Liver (tissue), 9 donors: ENCODE data around the gene ZDHHC23. TPM values are rescaled to one million over a fixed set of nuclear protein-coding genes. Genes with fewer than 3 reads are reported as not detected.

ENCODE experiments used
- DNase-seq: peaks from one replicate; pipeline ENCODE4 v3.0.0-alpha.2; 2017; ENCODE audit warnings: low spot score
- H3K27ac ChIP-seq, 2 donors: one replicate each; pipeline ENCODE4 v1.7.0; 2013; ENCODE audit warnings: inconsistent platforms in 2 of 2, low read length in 2 of 2, control low read depth in 1 of 2, low read depth in 1 of 2, mild to moderate bottlenecking in 1 of 2
- H3K27me3 ChIP-seq, 4 donors: one replicate each; pipeline versions ENCODE4 v1.6.1 to v1.7.0; 2013; ENCODE audit warnings: low read length in 3 of 4, inconsistent platforms in 1 of 4, mild to moderate bottlenecking in 1 of 4, moderate library complexity in 1 of 4; ENCODE audit not compliant: control insufficient read depth in 4 of 4, insufficient read depth in 4 of 4
- H3K36me3 ChIP-seq, 4 donors: one replicate each; pipeline versions ENCODE4 v1.6.1 to v1.7.0; 2013; ENCODE audit warnings: low read length in 3 of 4, mild to moderate bottlenecking in 3 of 4, low read depth in 1 of 4, moderate library complexity in 1 of 4; ENCODE audit not compliant: control insufficient read depth in 4 of 4, insufficient read depth in 3 of 4
- H3K4me1 ChIP-seq, 4 donors: one replicate each; pipeline versions ENCODE4 v1.6.1 to v1.7.0; 2013; ENCODE audit warnings: low read length in 3 of 4, mild to moderate bottlenecking in 3 of 4, moderate library complexity in 1 of 4; ENCODE audit not compliant: control insufficient read depth in 4 of 4, insufficient read depth in 4 of 4
- H3K4me3 ChIP-seq, 3 donors: one replicate each; pipeline versions ENCODE4 v1.6.1 to v1.7.0; 2013; ENCODE audit warnings: low read length in 3 of 3, control low read depth in 1 of 3, low read depth in 1 of 3, mild to moderate bottlenecking in 1 of 3
- H3K9ac ChIP-seq, 2 donors: one replicate each; pipeline ENCODE4 v1.7.0; 2013; ENCODE audit warnings: low read length in 2 of 2, mild to moderate bottlenecking in 2 of 2, moderate library complexity in 2 of 2, control low read depth in 1 of 2, low read depth in 1 of 2
- H3K9me3 ChIP-seq, 4 donors: one replicate each; pipeline versions ENCODE4 v1.6.1 to v1.7.0; 2013; ENCODE audit warnings: low read length in 3 of 4; ENCODE audit not compliant: control insufficient read depth in 4 of 4
- ATF3 ChIP-seq: IDR thresholded peaks from 2 replicates; pipeline ENCODE4 v1.6.1; 2016; ENCODE audit warnings: antibody characterized with exemption
- CTCF ChIP-seq: fragments of 150-350 bp; IDR thresholded peaks from 2 replicates; pipeline ENCODE4 v1.5.1; 2017; ENCODE audit warnings: improper control_type of control experiment, low read depth, low read length; ENCODE audit not compliant: missing input control
- EGR1 ChIP-seq, 2 donors: IDR thresholded peaks; 2 replicates each; pipeline ENCODE4 v1.6.1; 2016 to 2018; ENCODE audit warnings: antibody characterized with exemption in 2 of 2, low read depth in 2 of 2
- FOXA1 ChIP-seq: IDR thresholded peaks from 2 replicates; pipeline ENCODE4 v1.6.1; 2016; ENCODE audit warnings: antibody characterized with exemption
- GABPA ChIP-seq, 2 donors: IDR thresholded peaks in 1 of 2; conservative IDR thresholded peaks in 1 of 2; 2 replicates each; pipeline ENCODE4 v1.6.1; 2016; ENCODE audit warnings: antibody characterized with exemption in 2 of 2, mild to moderate bottlenecking in 1 of 2, moderate library complexity in 1 of 2
- HNF4G ChIP-seq: IDR thresholded peaks from 2 replicates; pipeline ENCODE4 v1.6.1; 2016; ENCODE audit warnings: antibody characterized with exemption
- JUND ChIP-seq, 2 donors: IDR thresholded peaks; 2 replicates each; pipeline ENCODE4 v1.6.1; 2016; ENCODE audit warnings: antibody characterized with exemption in 2 of 2
- MAX ChIP-seq: IDR thresholded peaks from 2 replicates; pipeline ENCODE4 v1.6.1; 2016; ENCODE audit warnings: antibody characterized with exemption
- NR2F2 ChIP-seq: IDR thresholded peaks from 2 replicates; pipeline ENCODE4 v1.6.1; 2016; ENCODE audit warnings: antibody characterized with exemption
- REST ChIP-seq: IDR thresholded peaks from 2 replicates; pipeline ENCODE4 v1.6.1; 2016; ENCODE audit warnings: antibody characterized with exemption, mild to moderate bottlenecking
- RXRA ChIP-seq, 2 donors: IDR thresholded peaks; 2 replicates each; pipeline ENCODE4 v1.6.1; 2017 to 2018; ENCODE audit warnings: antibody characterized with exemption in 2 of 2, mild to moderate bottlenecking in 1 of 2
- SP1 ChIP-seq: IDR thresholded peaks from 2 replicates; pipeline ENCODE4 v1.6.1; 2018; ENCODE audit warnings: antibody characterized with exemption, mild to moderate bottlenecking
- YY1 ChIP-seq: IDR thresholded peaks from 2 replicates; pipeline ENCODE4 v1.6.1; 2016; ENCODE audit warnings: antibody characterized with exemption, mild to moderate bottlenecking
- ZBTB33 ChIP-seq: IDR thresholded peaks from 2 replicates; pipeline ENCODE4 v1.6.1; 2016; ENCODE audit warnings: antibody characterized with exemption
- WGBS: extraction: QIAGEN DNeasy Blood & Tissue Kit; methylation state at CpG from one replicate; pipeline ENCODE4 v1.1.7; 2013; 5-methylcytosine and 5-hydroxymethylcytosine counted together
- polyA plus RNA-seq, 2 donors: library from polyadenylated mRNA; stranded (reverse) in 1 of 2; unstranded in 1 of 2; fragments of 200-250 nt in 1 of 2; fragments of >200 nt in 1 of 2; fragmentation: Nextera tagmentation in 1 of 2; extraction: Ambion mirVana in 1 of 2; gene quantifications; one replicate each; pipeline versions ENCODE4 v1.2.1 to v1.2.3, GENCODE V29; 2013 to 2015
- total RNA-seq, 2 donors: library from RNA; depleted of rRNA; stranded (reverse); fragments of >200 nt; gene quantifications; one replicate each; pipeline ENCODE4 v1.2.3, GENCODE V29; 2014
- donor health status: healthy.
- donor health status: healthy.
- donor health status: healthy.
- donor health status: healthy.
- donor health status: healthy.

ZDHHC23 gene
- total and polyA plus RNA-seq, 4 donors, result 2.3 to 16.2 (median 4.1) TPM

GRCh38 chr3:113968986-113969385, 21.2 kb downstream of the ZDHHC23 start (continued):
- TF ChIP-seq YY1, result peak; percentile 86
- TF ChIP-seq ATF3, result peak; percentile 43
- no peak for TF ChIP-seq NR2F2
- TF ChIP-seq FOXA1, result peak; percentile 50
- peak; percentile 52 for TF ChIP-seq ZBTB33
- peak; percentile 34 to 81 for TF ChIP-seq GABPA (IDR thresholded peaks at IDR 0.05 in 1 of 2, conservative IDR thresholded peaks at IDR 0.05 in 1 of 2)
- peak in 1 of 2 donors; percentile 62 for TF ChIP-seq JUND (IDR thresholded peaks at IDR 0.05)

GRCh38 chr3:113977822-113978221, 30.0 kb downstream of the ZDHHC23 start:
- WGBS, result 94% methylated on average over 4 of the region's 4 CpGs
- TF ChIP-seq YY1 (no peak), FOXA1 (no peak), EGR1 (IDR thresholded peaks at IDR 0.05; ENCODE audit: low read depth in 2 of 2) (no peak), JUND (IDR thresholded peaks at IDR 0.05) (no peak), MAX (no peak), CTCF (no peak), REST (no peak), RXRA (IDR thresholded peaks at IDR 0.05) (no peak), HNF4G (no peak), SP1 (no peak)
- H3K36me3 ChIP-seq, result peaks cover 0 to 13% (median 2%) of the 10 kb centered on the region in 4 donors
- no peak overlapping the region for H3K4me3 ChIP-seq
- no peaks in the 10 kb centered on the region for H3K4me1 ChIP-seq
- no peak overlapping the region for H3K9ac ChIP-seq
- H3K27me3 ChIP-seq, result no peaks in the 10 kb centered on the region
- peaks cover 0 to 3% (median 0%) of the 10 kb centered on the region in 4 donors for H3K9me3 ChIP-seq
- H3K27ac ChIP-seq, result no peak overlapping the region
- no peak for DNase-seq
